Glomerular visceral epithelial cell (primary cell): ENCODE results near the gene NOL4L.

Experiments used
- DNase-seq: peaks from one replicate; pipeline ENCODE4 v3.0.0-alpha.2; 2016; ENCODE audit errors: extremely low spot score

Gene NOL4L

GRCh38 chr20:32484225-32484957 lies 100.7 kb downstream of the NOL4L start:
- DNase-seq: peak; percentile 67

- DNase-seq: peak; percentile 96
Observed at GRCh38 chr20:32483351-32484224, 101.5 kb downstream of the NOL4L start.

GRCh38 chr20:32482442-32483261 lies 102.5 kb downstream of the NOL4L start:
- DNase-seq: peak; percentile 44

GRCh38 chr20:32482143-32482441 lies 103.0 kb downstream of the NOL4L start:
- no peak for DNase-seq

- DNase-seq: peak; percentile 21
Observed at GRCh38 chr20:32481311-32482142, 103.6 kb downstream of the NOL4L start.

GRCh38 chr20:32480371-32481241 lies 104.5 kb downstream of the NOL4L start:
- peak; percentile 23 for DNase-seq

- DNase-seq: no peak
Observed at GRCh38 chr20:32479697-32480171, 105.4 kb downstream of the NOL4L start.

GRCh38 chr20:32479012-32479411 lies 106.1 kb downstream of the NOL4L start:
- no peak for DNase-seq

- DNase-seq: no peak
Observed at GRCh38 chr20:32478576-32478975, 106.6 kb downstream of the NOL4L start.

- no peak for DNase-seq
Observed at GRCh38 chr20:32477594-32478512, 107.3 kb downstream of the NOL4L start.

GRCh38 chr20:32476684-32477593 lies 108.2 kb downstream of the NOL4L start:
- DNase-seq: no peak

GRCh38 chr20:32474967-32475811 lies 109.9 kb downstream of the NOL4L start:
- DNase-seq: peak; percentile 99

- DNase-seq: no peak
Observed at GRCh38 chr20:32474717-32474966, 110.5 kb downstream of the NOL4L start.

GRCh38 chr20:32474009-32474716 lies 111.0 kb downstream of the NOL4L start:
- no peak for DNase-seq

- no peak for DNase-seq
Observed at GRCh38 chr20:32473231-32474008, 111.7 kb downstream of the NOL4L start.

- no peak for DNase-seq
Observed at GRCh38 chr20:32472581-32473207, 112.4 kb downstream of the NOL4L start.
